RWPE2 (cell line): ENCODE measurements around the gene MS4A8.
"Not testable (repeated sequence)": the region's sequence is repeated elsewhere in the genome, so short reads cannot be mapped to it uniquely, and the experiment has no call there.

ENCODE experiments used
- ATAC-seq: fragments of 200-7000 bp; cut with Tn5 transposase; 3 replicates; pipeline ENCODE4 v1.9.1; 2021; ENCODE audit warnings: low read depth
- DNase-seq: peaks from one replicate; pipeline ENCODE4 v3.0.0-alpha.2; 2020; ENCODE audit warnings: low spot score
- H3K27ac ChIP-seq: fragments of 450-650 bp; 2 replicates; pipeline ENCODE4 v1.5.1; 2017; ENCODE audit warnings: mild to moderate bottlenecking; ENCODE audit not compliant: poor library complexity, severe bottlenecking
- H3K27me3 ChIP-seq: fragments of 250-450 bp; sonication (Bioruptor Pico); 2 replicates; pipeline ENCODE4 v1.5.1; 2021; ENCODE audit warnings: mild to moderate bottlenecking, moderate library complexity; ENCODE audit not compliant: insufficient read depth, poor library complexity, severe bottlenecking
- H3K36me3 ChIP-seq: fragments of 250-450 bp; sonication (Bioruptor Pico); 2 replicates; pipeline ENCODE4 v1.5.1; 2020; ENCODE audit warnings: low read depth, mild to moderate bottlenecking, moderate library complexity
- H3K4me1 ChIP-seq: fragments of 250-450 bp; sonication (Bioruptor Pico); 2 replicates; pipeline ENCODE4 v1.5.1; 2021; ENCODE audit warnings: mild to moderate bottlenecking, moderate library complexity; ENCODE audit not compliant: insufficient read depth, poor library complexity, severe bottlenecking
- H3K4me3 ChIP-seq: fragments of 250-450 bp; sonication (Bioruptor Pico); 2 replicates; pipeline ENCODE4 v1.5.1; 2021; ENCODE audit warnings: mild to moderate bottlenecking, moderate library complexity; ENCODE audit not compliant: severe bottlenecking
- H3K9me3 ChIP-seq: fragments of 250-450 bp; sonication (Bioruptor Pico); 2 replicates; pipeline ENCODE4 v1.5.1; 2021; ENCODE audit warnings: mild to moderate bottlenecking, moderate library complexity; ENCODE audit not compliant: severe bottlenecking
- TF ChIP-seq, protein P1 (sequence below): fragments of 450-650 bp; IDR thresholded peaks from one replicate; pipeline ENCODE4 v1.5.1; 2017; ENCODE audit warnings: mild to moderate bottlenecking, moderate library complexity; ENCODE audit not compliant: poor library complexity, severe bottlenecking

MS4A8 gene

DNA sequence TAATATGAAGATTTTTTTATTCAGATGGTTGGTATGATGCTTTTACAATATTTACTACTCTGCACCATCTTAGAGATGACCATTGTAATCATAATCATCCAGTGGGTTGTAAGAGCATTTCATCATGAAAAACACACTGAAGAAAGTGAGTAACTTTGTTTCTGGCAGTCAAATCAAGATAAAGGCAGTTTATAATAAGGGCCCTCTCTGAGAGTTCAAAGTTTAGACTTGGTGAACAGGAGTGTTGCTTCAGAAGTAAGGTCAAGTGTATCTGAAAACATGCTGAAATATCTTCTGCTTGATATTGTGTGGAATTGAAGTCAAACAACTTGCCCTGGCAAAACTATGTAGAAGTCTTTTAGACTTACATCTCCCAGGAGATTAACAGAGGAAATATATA is 19.5 kb upstream of the MS4A8 start:
- ATAC-seq = no peak
- TF ChIP-seq, protein P1, sequence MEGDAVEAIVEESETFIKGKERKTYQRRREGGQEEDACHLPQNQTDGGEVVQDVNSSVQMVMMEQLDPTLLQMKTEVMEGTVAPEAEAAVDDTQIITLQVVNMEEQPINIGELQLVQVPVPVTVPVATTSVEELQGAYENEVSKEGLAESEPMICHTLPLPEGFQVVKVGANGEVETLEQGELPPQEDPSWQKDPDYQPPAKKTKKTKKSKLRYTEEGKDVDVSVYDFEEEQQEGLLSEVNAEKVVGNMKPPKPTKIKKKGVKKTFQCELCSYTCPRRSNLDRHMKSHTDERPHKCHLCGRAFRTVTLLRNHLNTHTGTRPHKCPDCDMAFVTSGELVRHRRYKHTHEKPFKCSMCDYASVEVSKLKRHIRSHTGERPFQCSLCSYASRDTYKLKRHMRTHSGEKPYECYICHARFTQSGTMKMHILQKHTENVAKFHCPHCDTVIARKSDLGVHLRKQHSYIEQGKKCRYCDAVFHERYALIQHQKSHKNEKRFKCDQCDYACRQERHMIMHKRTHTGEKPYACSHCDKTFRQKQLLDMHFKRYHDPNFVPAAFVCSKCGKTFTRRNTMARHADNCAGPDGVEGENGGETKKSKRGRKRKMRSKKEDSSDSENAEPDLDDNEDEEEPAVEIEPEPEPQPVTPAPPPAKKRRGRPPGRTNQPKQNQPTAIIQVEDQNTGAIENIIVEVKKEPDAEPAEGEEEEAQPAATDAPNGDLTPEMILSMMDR = no peak

DNA sequence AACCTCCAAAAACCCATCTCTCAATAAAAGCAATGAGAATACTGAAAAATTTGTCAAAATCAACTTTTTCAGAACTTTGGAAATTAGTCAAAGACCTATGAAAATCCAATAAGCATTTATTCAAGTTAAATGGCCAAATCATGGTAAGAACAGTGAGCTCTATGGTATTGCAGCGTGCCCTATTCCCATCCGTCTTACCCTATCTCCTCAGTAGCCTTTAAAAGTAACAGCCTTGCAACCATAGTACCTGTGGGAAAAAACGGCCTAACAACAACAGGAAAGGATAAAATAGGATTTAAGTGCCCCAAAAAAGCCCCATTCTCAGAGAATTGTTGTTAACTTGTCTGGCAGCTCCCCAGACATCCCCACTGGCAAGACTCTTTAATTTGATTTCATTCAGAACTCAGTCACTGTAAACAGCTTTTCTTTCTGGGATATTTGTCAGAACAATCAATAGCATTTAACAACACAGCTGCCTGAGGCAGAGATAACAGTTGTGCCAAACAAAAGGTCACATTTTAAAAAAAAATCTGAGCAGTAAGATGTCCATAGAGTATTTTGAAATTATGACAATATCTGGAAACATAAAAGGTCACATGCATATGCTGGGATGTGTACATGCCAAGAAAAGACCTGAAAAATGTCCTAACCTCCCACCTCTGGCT is 18.8 kb upstream of the MS4A8 start:
- ATAC-seq (no peak), DNase-seq (no peak)
- H3K4me3 ChIP-seq = no peak overlapping the region
- peaks cover 2% of the 10 kb centered on the region for H3K9me3 ChIP-seq
- no peaks in the 10 kb centered on the region for H3K27me3 ChIP-seq
- H3K27ac ChIP-seq = no peak overlapping the region
- TF ChIP-seq, protein P1 = no peak
- no peaks in the 10 kb centered on the region for H3K36me3 ChIP-seq
- no peaks in the 10 kb centered on the region for H3K4me1 ChIP-seq

More for the DNA sequence above, 19.5 kb upstream of the MS4A8 start:
- no peak overlapping the region for H3K4me3 ChIP-seq
- H3K27me3 ChIP-seq = no peaks in the 10 kb centered on the region
- no peak for DNase-seq
- no peaks in the 10 kb centered on the region for H3K36me3 ChIP-seq
- H3K27ac ChIP-seq = no peak overlapping the region
- H3K9me3 ChIP-seq = peaks cover 2% of the 10 kb centered on the region
- no peaks in the 10 kb centered on the region for H3K4me1 ChIP-seq

DNA sequence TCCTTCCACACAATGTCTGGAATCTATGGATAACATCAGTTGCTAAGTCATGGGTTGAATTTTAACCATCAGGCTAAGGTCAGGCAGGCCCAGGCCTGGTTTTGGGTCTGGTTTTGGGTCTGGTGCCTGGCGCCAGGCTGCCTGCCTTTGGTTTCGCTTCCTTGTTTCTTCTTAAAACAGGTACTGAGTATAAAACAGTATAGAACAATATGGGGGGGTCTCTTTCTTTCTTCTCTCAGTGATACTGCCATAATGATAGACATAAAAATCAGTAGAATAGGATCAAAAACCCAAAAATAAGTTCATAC is 14.9 kb upstream of the MS4A8 start:
- not testable (repeated sequence) for H3K27me3 ChIP-seq, H3K4me1 ChIP-seq, DNase-seq, ATAC-seq, H3K36me3 ChIP-seq, H3K9me3 ChIP-seq, H3K4me3 ChIP-seq, H3K27ac ChIP-seq

DNA sequence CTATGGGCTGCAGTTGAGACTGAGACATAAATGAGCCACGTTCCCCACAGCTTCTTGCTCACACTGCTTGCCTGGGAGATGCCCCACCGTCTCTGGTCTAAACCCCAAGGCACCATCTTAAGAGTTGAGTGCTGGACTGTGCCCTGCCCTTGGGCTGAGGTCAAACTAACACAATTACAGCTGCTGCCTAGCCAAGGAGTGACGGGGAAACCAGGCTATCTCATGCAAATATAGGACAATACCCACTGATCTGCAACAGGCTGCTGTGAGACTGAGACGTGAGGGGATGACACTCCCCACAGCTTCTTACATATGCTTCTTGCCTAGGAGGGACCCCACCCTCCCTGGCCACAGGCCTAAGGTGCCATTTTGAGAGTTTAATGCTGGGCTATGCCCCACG is 7.8 kb upstream of the MS4A8 start:
- ATAC-seq = no peak

DNA sequence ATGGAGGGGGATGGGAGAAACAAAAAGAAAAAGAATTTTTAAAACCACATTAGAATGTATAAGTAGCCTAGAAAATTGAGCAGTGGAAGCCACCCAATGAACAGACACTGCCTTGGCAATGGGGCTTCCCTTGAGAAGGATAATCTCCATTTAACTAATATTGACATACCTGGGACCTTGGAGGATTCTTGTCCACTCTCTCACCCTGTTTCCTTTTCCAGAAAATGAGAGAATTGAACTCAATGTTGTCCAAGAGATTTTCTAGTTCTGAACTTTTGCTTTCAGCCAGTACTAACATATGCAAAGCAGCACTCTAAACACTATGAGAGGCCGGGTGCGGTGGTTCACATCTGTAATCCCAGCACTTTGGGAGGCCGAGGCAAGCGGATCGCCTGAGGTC is 524 bp downstream of the MS4A8 start:
- Histone ChIP-seq H3K27ac (no peak overlapping the region), H3K4me3 (no peak overlapping the region), H3K4me1 (no peaks in the 10 kb centered on the region), H3K36me3 (no peaks in the 10 kb centered on the region), H3K9me3 (no peaks in the 10 kb centered on the region), H3K27me3 (no peaks in the 10 kb centered on the region)
- DNase-seq (no peak), ATAC-seq (no peak)
- TF ChIP-seq, protein P1 = no peak

More for the DNA sequence above, 7.8 kb upstream of the MS4A8 start:
- H3K27ac ChIP-seq = no peak overlapping the region
- H3K4me3 ChIP-seq = no peak overlapping the region
- TF ChIP-seq, protein P1 = no peak
- no peaks in the 10 kb centered on the region for H3K36me3 ChIP-seq
- H3K9me3 ChIP-seq = no peaks in the 10 kb centered on the region
- H3K4me1 ChIP-seq = no peaks in the 10 kb centered on the region
- peaks cover 8% of the 10 kb centered on the region for H3K27me3 ChIP-seq
- no peak for DNase-seq
